ENCODE measurements around the gene DIPK2A. TPM values are rescaled to one million over a fixed set of nuclear protein-coding genes. Genes with fewer than 3 reads are reported as not detected.

The DIPK2A gene
- total and polyA plus RNA-seq, 2 experiments from 2014 or later, result 46.1 to 90.8 TPM

GRCh38 chr3:143928541-143929255 is 42.9 kb upstream of the DIPK2A start:
- WGBS (ENCODE audit: low lambda C conversion rate, missing lambda C conversion rate), result 69% methylated on average over 3 of the region's 3 CpGs
- Histone ChIP-seq H3K9me2 (replicated peaks; ENCODE audit: insufficient read depth) (no peaks in the 10 kb centered on the region), H3K9me3 (ENCODE audit: low read depth) (no peaks in the 10 kb centered on the region), H3K36me3 (replicated peaks; ENCODE audit: insufficient read depth, low read depth) (no peaks in the 10 kb centered on the region), H4K20me1 (ENCODE audit: insufficient read depth, poor library complexity, severe bottlenecking) (no peaks in the 10 kb centered on the region), H3K27ac (no peak overlapping the region), H3K4me3 (no peak overlapping the region), H3K27me3 (no peaks in the 10 kb centered on the region), H3K4me2 (no peak overlapping the region), H3K79me2 (no peaks in the 10 kb centered on the region), H2AFZ (no peak overlapping the region), H3K4me1 (ENCODE audit: insufficient read depth) (no peaks in the 10 kb centered on the region)
- DNase-seq (ENCODE audit: low spot score), result no peak
- TF ChIP-seq EZH2 (IDR thresholded peaks at IDR 0.05; ENCODE audit: borderline replicate concordance), result no peak
- no peak for TF ChIP-seq CTCF (IDR thresholded peaks at IDR 0.05; ENCODE audit: poor library complexity)
- no peak for TF ChIP-seq EZH2phosphoT487 (IDR thresholded peaks at IDR 0.05; ENCODE audit: low read depth, severe bottlenecking, unreplicated experiment)

- Histone ChIP-seq H3K27ac (no peak overlapping the region), H3K79me2 (no peaks in the 10 kb centered on the region), H3K9me2 (replicated peaks; ENCODE audit: insufficient read depth) (no peaks in the 10 kb centered on the region), H3K27me3 (no peaks in the 10 kb centered on the region), H3K4me1 (ENCODE audit: insufficient read depth) (no peaks in the 10 kb centered on the region), H4K20me1 (ENCODE audit: insufficient read depth, poor library complexity, severe bottlenecking) (no peaks in the 10 kb centered on the region), H3K4me3 (no peak overlapping the region), H3K4me2 (no peak overlapping the region), H2AFZ (no peak overlapping the region), H3K36me3 (replicated peaks; ENCODE audit: insufficient read depth, low read depth) (no peaks in the 10 kb centered on the region), H3K9me3 (ENCODE audit: low read depth) (no peaks in the 10 kb centered on the region)
- WGBS (ENCODE audit: low lambda C conversion rate, missing lambda C conversion rate), result 84% methylated on average over 3 of the region's 3 CpGs
- no peak for DNase-seq (ENCODE audit: low spot score)
- TF ChIP-seq EZH2 (IDR thresholded peaks at IDR 0.05; ENCODE audit: borderline replicate concordance) (no peak), EZH2phosphoT487 (IDR thresholded peaks at IDR 0.05; ENCODE audit: low read depth, severe bottlenecking, unreplicated experiment) (no peak), CTCF (IDR thresholded peaks at IDR 0.05; ENCODE audit: poor library complexity) (no peak)
Observed at GRCh38 chr3:143934791-143935190, 36.8 kb upstream of the DIPK2A start.

GRCh38 chr3:143935678-143936077 is 35.9 kb upstream of the DIPK2A start:
- Histone ChIP-seq H3K9me2 (replicated peaks; ENCODE audit: insufficient read depth) (no peaks in the 10 kb centered on the region), H3K4me3 (no peak overlapping the region), H3K79me2 (no peaks in the 10 kb centered on the region), H3K27me3 (no peaks in the 10 kb centered on the region), H2AFZ (no peak overlapping the region), H3K36me3 (replicated peaks; ENCODE audit: insufficient read depth, low read depth) (no peaks in the 10 kb centered on the region), H3K4me1 (ENCODE audit: insufficient read depth) (no peaks in the 10 kb centered on the region), H3K9me3 (ENCODE audit: low read depth) (no peaks in the 10 kb centered on the region), H4K20me1 (ENCODE audit: insufficient read depth, poor library complexity, severe bottlenecking) (no peaks in the 10 kb centered on the region), H3K4me2 (no peak overlapping the region), H3K27ac (no peak overlapping the region)
- DNase-seq (ENCODE audit: low spot score), result no peak
- 47% methylated on average over 1 of the region's 1 CpG for WGBS (ENCODE audit: low lambda C conversion rate, missing lambda C conversion rate)
- TF ChIP-seq EZH2 (IDR thresholded peaks at IDR 0.05; ENCODE audit: borderline replicate concordance), result no peak
- TF ChIP-seq EZH2phosphoT487 (IDR thresholded peaks at IDR 0.05; ENCODE audit: low read depth, severe bottlenecking, unreplicated experiment), result no peak
- TF ChIP-seq CTCF (IDR thresholded peaks at IDR 0.05; ENCODE audit: poor library complexity), result no peak

Data from hepatocyte (in vitro differentiated cells).